ENCODE results near the gene TRAF4. TPM values are rescaled to one million over a fixed set of nuclear protein-coding genes. Genes with fewer than 3 reads are reported as not detected.

The TRAF4 gene
- total and polyA plus RNA-seq, 9 of the 15 experiments (the other 6 are each of a cell fraction or from before 2014, with no cell fraction given), result 2.4 to 147 (median 72.4) TPM

GRCh38 chr17:28725660-28726225 is 18.1 kb upstream of the TRAF4 start (continued):
- TF ChIP-seq, protein P1, sequence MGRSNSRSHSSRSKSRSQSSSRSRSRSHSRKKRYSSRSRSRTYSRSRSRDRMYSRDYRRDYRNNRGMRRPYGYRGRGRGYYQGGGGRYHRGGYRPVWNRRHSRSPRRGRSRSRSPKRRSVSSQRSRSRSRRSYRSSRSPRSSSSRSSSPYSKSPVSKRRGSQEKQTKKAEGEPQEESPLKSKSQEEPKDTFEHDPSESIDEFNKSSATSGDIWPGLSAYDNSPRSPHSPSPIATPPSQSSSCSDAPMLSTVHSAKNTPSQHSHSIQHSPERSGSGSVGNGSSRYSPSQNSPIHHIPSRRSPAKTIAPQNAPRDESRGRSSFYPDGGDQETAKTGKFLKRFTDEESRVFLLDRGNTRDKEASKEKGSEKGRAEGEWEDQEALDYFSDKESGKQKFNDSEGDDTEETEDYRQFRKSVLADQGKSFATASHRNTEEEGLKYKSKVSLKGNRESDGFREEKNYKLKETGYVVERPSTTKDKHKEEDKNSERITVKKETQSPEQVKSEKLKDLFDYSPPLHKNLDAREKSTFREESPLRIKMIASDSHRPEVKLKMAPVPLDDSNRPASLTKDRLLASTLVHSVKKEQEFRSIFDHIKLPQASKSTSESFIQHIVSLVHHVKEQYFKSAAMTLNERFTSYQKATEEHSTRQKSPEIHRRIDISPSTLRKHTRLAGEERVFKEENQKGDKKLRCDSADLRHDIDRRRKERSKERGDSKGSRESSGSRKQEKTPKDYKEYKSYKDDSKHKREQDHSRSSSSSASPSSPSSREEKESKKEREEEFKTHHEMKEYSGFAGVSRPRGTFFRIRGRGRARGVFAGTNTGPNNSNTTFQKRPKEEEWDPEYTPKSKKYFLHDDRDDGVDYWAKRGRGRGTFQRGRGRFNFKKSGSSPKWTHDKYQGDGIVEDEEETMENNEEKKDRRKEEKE (IDR thresholded peaks at IDR 0.05; ENCODE audit: borderline replicate concordance in 1 of 2, control insufficient read depth in 1 of 2, low read depth in 2 of 2, low read length in 1 of 2), result no peak
- TF ChIP-seq ZNF76 (CRISPR knock-in tag; IDR thresholded peaks at IDR 0.05; ENCODE audit: borderline replicate concordance), result peak; percentile 71
- TF ChIP-seq BMI1 (IDR thresholded peaks at IDR 0.05; ENCODE audit: low read length), result no peak
- TF ChIP-seq NBN (IDR thresholded peaks at IDR 0.05; ENCODE audit: low read depth), result no peak; the same call in 1 of the 2 replicates
- no peak for TF ChIP-seq RBM17 (IDR thresholded peaks at IDR 0.05; ENCODE audit: borderline replicate concordance, low read depth, low read length)
- peak; percentile 89 for TF ChIP-seq CHD1 (IDR thresholded peaks at IDR 0.05; ENCODE audit: low read length)
- peak; percentile 16; the same call in 1 of the 2 replicates for TF ChIP-seq LEF1 (IDR thresholded peaks at IDR 0.05)
- TF ChIP-seq MAX (CRISPR knock-in tag; IDR thresholded peaks at IDR 0.05), result peak; percentile 97
- no peak for TF ChIP-seq SAFB2 (IDR thresholded peaks at IDR 0.05; ENCODE audit: borderline replicate concordance, low read depth, low read length, severe bottlenecking)
- TF ChIP-seq U2AF2 (optimal IDR thresholded peaks at IDR 0.05; ENCODE audit: low read depth, low read length), result no peak
- TF ChIP-seq THRAP3 (IDR thresholded peaks at IDR 0.05; ENCODE audit: borderline replicate concordance), result no peak
- TF ChIP-seq DPF2 (IDR thresholded peaks at IDR 0.05), result 0 out of 2 replicates have a peak, but pooled peaks have one; percentile 6
- TF ChIP-seq SMARCA5 (IDR thresholded peaks at IDR 0.05), result no peak
- TF ChIP-seq POLR2H (tag; IDR thresholded peaks at IDR 0.05; ENCODE audit: low read depth), result no peak
- no peak for TF ChIP-seq ZBTB49 (CRISPR knock-in tag; IDR thresholded peaks at IDR 0.05; ENCODE audit: borderline replicate concordance)
- peak in 1 of 2 experiments; percentile 73; a peak in 1 of 4 replicates for TF ChIP-seq TEAD1 (CRISPR knock-in tag; IDR thresholded peaks at IDR 0.05)
- no peak for TF ChIP-seq ZBTB26 (CRISPR knock-in tag; IDR thresholded peaks at IDR 0.05)
- TF ChIP-seq CTBP1 (IDR thresholded peaks at IDR 0.05; ENCODE audit: borderline replicate concordance), result peak; percentile 77
- no peak for TF ChIP-seq ZNF57 (CRISPR knock-in tag; IDR thresholded peaks at IDR 0.05)
- TF ChIP-seq ARID2 (IDR thresholded peaks at IDR 0.05), result no peak
- no peak for TF ChIP-seq MTA2 (IDR thresholded peaks at IDR 0.05; ENCODE audit: low read depth)
- no peak for TF ChIP-seq NR2C1 (IDR thresholded peaks at IDR 0.05)
- 0 out of 2 replicates have a peak, but pooled peaks have one; percentile 21 for TF ChIP-seq NR2C1 (tag; IDR thresholded peaks at IDR 0.05)

All from K562 (cell line).